PC-9 (cell line): ENCODE data around the gene NIPAL1. TPM values are rescaled to one million over a fixed set of nuclear protein-coding genes. Genes with fewer than 3 reads are reported as not detected.
"Not testable (repeated sequence)": the region's sequence is repeated elsewhere in the genome, so short reads cannot be mapped to it uniquely, and the experiment has no call there.

ENCODE experiments used
- BruUV-seq: library from RNA; stranded (reverse); fragments of 400-500 nt; replicated peaks from 2 replicates; lab custom pipeline; 2021; lab: Mats Ljungman, UMichigan
- CTCF ChIA-PET: fragments of 300-600 bp; sonication (Branson Sonifier 250); formaldehyde crosslinking; loops from one replicate; lab custom pipeline; 2022; ENCODE audit warnings: antibody characterized with exemption; lab: Charles Lee
- POLR2A ChIA-PET: fragments of 300-600 bp; sonication (Branson Sonifier 250); formaldehyde crosslinking; loops from one replicate; lab custom pipeline; 2022; ENCODE audit warnings: antibody characterized with exemption; ENCODE audit not compliant: unreplicated experiment; lab: Charles Lee
- DNase-seq, 2 experiments: peaks; one replicate each; pipeline versions ENCODE4 v3.0.0 to v3.0.0-alpha.2; 2015 to 2022; ENCODE audit warnings: mixed read lengths in 1 of 2
- H2AFZ ChIP-seq: fragments of 200-600 bp; sonication (generic); 2 replicates; pipeline ENCODE4 v1.8.1; 2017; ENCODE audit warnings: antibody characterized with exemption
- H3F3A ChIP-seq: fragments of 200-600 bp; sonication (generic); 2 replicates; pipeline ENCODE4 v1.8.1; 2017; ENCODE audit warnings: antibody characterized with exemption, mild to moderate bottlenecking, low read depth; ENCODE audit not compliant: insufficient read depth
- H3K27ac ChIP-seq: fragments of 200-600 bp; sonication (generic); 2 replicates; pipeline ENCODE4 v1.6.1; 2016; ENCODE audit warnings: mixed run types
- H3K27me3 ChIP-seq: fragments of 200-600 bp; sonication (generic); 2 replicates; pipeline ENCODE4 v1.6.1; 2016; ENCODE audit warnings: low read depth, mixed run types; ENCODE audit not compliant: insufficient read depth
- H3K36me3 ChIP-seq: fragments of 200-600 bp; sonication (generic); 2 replicates; pipeline ENCODE4 v1.6.1; 2016; ENCODE audit warnings: low read depth, mixed run types
- H3K4me1 ChIP-seq: fragments of 200-600 bp; sonication (generic); replicated peaks from 2 replicates; pipeline ENCODE4 v1.6.1; 2016; ENCODE audit warnings: mixed run types; ENCODE audit not compliant: insufficient read depth
- H3K4me2 ChIP-seq: fragments of 200-600 bp; sonication (generic); 2 replicates; pipeline ENCODE4 v1.6.1; 2017; ENCODE audit warnings: mixed run types
- H3K4me3 ChIP-seq: fragments of 200-600 bp; sonication (generic); 2 replicates; pipeline ENCODE4 v1.6.1; 2016; ENCODE audit warnings: mixed run types
- H3K79me2 ChIP-seq: fragments of 200-600 bp; sonication (generic); 2 replicates; pipeline ENCODE4 v1.6.1; 2017; ENCODE audit warnings: low read depth, mixed run types
- H3K9me2 ChIP-seq: fragments of 200-600 bp; sonication (generic); 2 replicates; pipeline ENCODE4 v1.8.1; 2017; ENCODE audit warnings: mild to moderate bottlenecking; ENCODE audit not compliant: insufficient read depth
- H3K9me3 ChIP-seq: fragments of 200-600 bp; sonication (generic); 2 replicates; pipeline ENCODE4 v1.8.1; 2016; ENCODE audit warnings: low read depth; ENCODE audit not compliant: insufficient read depth
- H4K20me1 ChIP-seq: fragments of 200-600 bp; sonication (generic); 2 replicates; pipeline ENCODE4 v1.8.1; 2017; ENCODE audit not compliant: insufficient read depth
- EZH2 ChIP-seq: fragments of 200-600 bp; sonication (generic); IDR thresholded peaks from 2 replicates; pipeline ENCODE4 v1.8.0; 2017; ENCODE audit warnings: antibody characterized with exemption, low read depth
- intact Hi-C: fragments of 100-400 bp; cut with micrococcal nuclease; formaldehyde crosslinking; loops from one replicate; pipeline ENCODE4 v1.10.0; 2022; ENCODE audit not compliant: unreplicated experiment
- total RNA-seq: library from RNA; stranded (reverse); gene quantifications from 2 replicates; pipeline ENCODE4 v1.2.3, GENCODE V29; 2021
- TF ChIP-seq, protein P1 (sequence below): fragments of 200-600 bp; sonication (generic); conservative IDR thresholded peaks from 2 replicates; pipeline ENCODE4 v1.6.1; 2017; ENCODE audit warnings: mixed run types, antibody characterized with exemption, mild to moderate bottlenecking, moderate library complexity

Gene NIPAL1
- total RNA-seq, 1 experiment from 2014 or later: 8.2 TPM

- no peaks in the 10 kb centered on the region for H4K20me1 ChIP-seq
- H3K4me1 ChIP-seq: no peaks in the 10 kb centered on the region
- H3K27ac ChIP-seq: no peak overlapping the region
- H3K4me3 ChIP-seq: no peak overlapping the region
- H3K9me3 ChIP-seq: peaks cover 67% of the 10 kb centered on the region
- no peaks in the 10 kb centered on the region for H3K79me2 ChIP-seq
- TF ChIP-seq EZH2: no peak
- TF ChIP-seq, protein P1, sequence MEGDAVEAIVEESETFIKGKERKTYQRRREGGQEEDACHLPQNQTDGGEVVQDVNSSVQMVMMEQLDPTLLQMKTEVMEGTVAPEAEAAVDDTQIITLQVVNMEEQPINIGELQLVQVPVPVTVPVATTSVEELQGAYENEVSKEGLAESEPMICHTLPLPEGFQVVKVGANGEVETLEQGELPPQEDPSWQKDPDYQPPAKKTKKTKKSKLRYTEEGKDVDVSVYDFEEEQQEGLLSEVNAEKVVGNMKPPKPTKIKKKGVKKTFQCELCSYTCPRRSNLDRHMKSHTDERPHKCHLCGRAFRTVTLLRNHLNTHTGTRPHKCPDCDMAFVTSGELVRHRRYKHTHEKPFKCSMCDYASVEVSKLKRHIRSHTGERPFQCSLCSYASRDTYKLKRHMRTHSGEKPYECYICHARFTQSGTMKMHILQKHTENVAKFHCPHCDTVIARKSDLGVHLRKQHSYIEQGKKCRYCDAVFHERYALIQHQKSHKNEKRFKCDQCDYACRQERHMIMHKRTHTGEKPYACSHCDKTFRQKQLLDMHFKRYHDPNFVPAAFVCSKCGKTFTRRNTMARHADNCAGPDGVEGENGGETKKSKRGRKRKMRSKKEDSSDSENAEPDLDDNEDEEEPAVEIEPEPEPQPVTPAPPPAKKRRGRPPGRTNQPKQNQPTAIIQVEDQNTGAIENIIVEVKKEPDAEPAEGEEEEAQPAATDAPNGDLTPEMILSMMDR: no peak
- no peaks in the 10 kb centered on the region for H3K27me3 ChIP-seq
- H3K36me3 ChIP-seq: peaks cover 11% of the 10 kb centered on the region; the same call in 1 of the 2 replicates
- ChIA-PET POLR2A (no interaction called here), CTCF (no interaction called here)
- no peak for DNase-seq
- H2AFZ ChIP-seq: no peak overlapping the region
- intact Hi-C loops: no loop called here
- H3K9me2 ChIP-seq: no peaks in the 10 kb centered on the region
- no peaks in the 10 kb centered on the region for H3F3A ChIP-seq
- H3K4me2 ChIP-seq: no peak overlapping the region
- no TSS peak for BruUV-seq
These were observed 20.6 kb upstream of the NIPAL1 start for GRCh38 chr4:47996021-47996420.

GRCh38 chr4:48002267-48002666 is 14.3 kb upstream of the NIPAL1 start:
- TF ChIP-seq, protein P1: no peak
- no peak for TF ChIP-seq EZH2
- POLR2A ChIA-PET: no interaction called here
- Histone ChIP-seq H2AFZ (no peak overlapping the region), H4K20me1 (no peaks in the 10 kb centered on the region), H3K9me3 (peaks cover 38% of the 10 kb centered on the region), H3K27ac (no peak overlapping the region), H3K36me3 (peaks cover 16% of the 10 kb centered on the region), H3K4me1 (no peaks in the 10 kb centered on the region), H3K4me2 (no peak overlapping the region), H3K9me2 (no peaks in the 10 kb centered on the region), H3K79me2 (no peaks in the 10 kb centered on the region), H3F3A (no peaks in the 10 kb centered on the region), H3K27me3 (no peaks in the 10 kb centered on the region), H3K4me3 (no peak overlapping the region)
- CTCF ChIA-PET: no interaction called here
- BruUV-seq: no TSS peak
- intact Hi-C loops: loop anchor here (5.0 kb wide), 1 partner anchor 140 kb away; no protein-coding TSS in a partner anchor
- DNase-seq: no peak

DNA sequence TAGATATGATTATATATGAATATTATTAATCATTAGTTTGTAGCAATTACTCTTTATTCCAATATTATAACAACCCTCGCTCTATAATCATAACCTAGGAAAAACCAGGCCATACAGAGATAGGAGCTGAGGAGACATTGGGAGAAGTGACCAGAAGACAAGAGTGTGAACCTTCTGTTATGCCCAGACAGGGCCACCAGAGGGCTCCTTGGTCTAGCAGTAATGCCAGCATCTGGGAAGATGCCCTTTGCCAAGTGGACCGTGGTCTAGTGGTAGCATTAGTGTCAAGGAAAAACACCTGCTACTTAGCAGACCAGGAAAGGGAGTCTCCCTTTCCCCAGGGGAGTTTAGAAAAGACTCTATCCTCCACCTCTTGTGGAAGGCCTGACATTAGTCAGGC is 13.0 kb upstream of the NIPAL1 start:
- H3F3A ChIP-seq, BruUV-seq, POLR2A ChIA-PET, H3K4me3 ChIP-seq, H4K20me1 ChIP-seq, H3K4me2 ChIP-seq, H3K4me1 ChIP-seq, H3K79me2 ChIP-seq, H3K27ac ChIP-seq, H3K27me3 ChIP-seq, H2AFZ ChIP-seq, H3K9me2 ChIP-seq: not testable (repeated sequence)
- peaks cover 21% of the 10 kb centered on the region for H3K36me3 ChIP-seq
- intact Hi-C loops: loop anchor here (5.0 kb wide), 1 partner anchor 139 kb away; no protein-coding TSS in a partner anchor
- peaks cover 37% of the 10 kb centered on the region for H3K9me3 ChIP-seq
- TF ChIP-seq, protein P1: peak; percentile 74
- CTCF ChIA-PET: interaction anchor here (0.7 kb wide), 1 partner anchor 84 kb away, joined by 3 read pairs; no protein-coding TSS in a partner anchor
- DNase-seq: peak in 1 of 2 experiments; percentile 25
